ENCODE results near the gene OSBPL2. TPM values are rescaled to one million over a fixed set of nuclear protein-coding genes. Genes with fewer than 3 reads are reported as not detected.

The OSBPL2 gene
- total and polyA plus RNA-seq, 2 donors (not counting 1 experiment from before 2014, with no cell fraction given) = 28.1 to 74.3 TPM

DNA sequence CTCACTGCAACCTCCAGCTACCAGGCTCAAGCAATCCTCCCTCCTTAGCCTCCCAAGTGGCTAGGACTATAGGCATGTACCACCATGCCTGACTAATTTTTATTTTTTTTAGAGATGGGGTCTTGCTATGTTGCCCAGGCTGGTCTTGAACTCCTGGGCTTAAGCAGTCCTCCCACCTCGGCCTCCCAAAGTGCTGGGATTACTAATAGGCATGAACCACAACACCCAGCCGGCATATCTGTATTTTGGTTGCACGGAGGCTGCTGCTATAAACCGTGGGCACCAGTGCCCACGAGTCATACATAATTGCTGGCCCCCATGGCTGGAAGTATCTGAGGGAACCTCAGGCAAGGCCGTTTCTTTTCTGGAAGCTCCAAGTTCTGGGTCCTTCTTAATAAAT, 46.1 kb downstream of the OSBPL2 start:
- no peak overlapping the region for H3K27ac ChIP-seq (ENCODE audit: low read length in 2 of 2)
- intact Hi-C loops (cut with micrococcal nuclease) = no loop called here
- WGBS (ENCODE audit: insufficient coverage) = 92% methylated on average over 5 of the region's 6 CpGs
- no peak overlapping the region for H3K4me3 Mint-ChIP-seq
- H3K27ac Mint-ChIP-seq = no peak overlapping the region
- peaks cover 0 to 67% of the 10 kb centered on the region in 2 experiments for H3K36me3 ChIP-seq (replicated peaks in 1 of 2; ENCODE audit: control extremely low read depth in 1 of 2, control insufficient read depth in 1 of 2, extremely low read depth in 1 of 2, insufficient read depth in 2 of 2, low read length in 1 of 2)
- no peak overlapping the region for H3K4me2 ChIP-seq (replicated peaks; ENCODE audit: low read depth, low read length, poor library complexity, severe bottlenecking)
- H3K27me3 Mint-ChIP-seq = no peaks in the 10 kb centered on the region
- POLR2A ChIA-PET = no interaction called here
- H3K4me3 ChIP-seq (ENCODE audit: control extremely low read depth in 1 of 5, extremely low read depth in 1 of 5, insufficient read depth in 1 of 5, low read depth in 2 of 5, low read length in 4 of 5) = no peak overlapping the region
- no peaks in the 10 kb centered on the region for H3K9me3 Mint-ChIP-seq (ENCODE audit: insufficient read depth)
- H3K9ac ChIP-seq (ENCODE audit: low read length) = no peak overlapping the region
- no peaks in the 10 kb centered on the region for H3K27me3 ChIP-seq (replicated peaks in 1 of 4; ENCODE audit: control extremely low read depth in 1 of 4, control insufficient read depth in 3 of 4, insufficient read depth in 4 of 4, low read length in 3 of 4)
- no peaks in the 10 kb centered on the region for H3K4me1 ChIP-seq (ENCODE audit: control insufficient read depth in 2 of 2, insufficient read depth in 2 of 2, low read length in 2 of 2)
- H4K20me1 ChIP-seq (ENCODE audit: control insufficient read depth, insufficient read depth, low read length, poor library complexity, severe bottlenecking) = no peaks in the 10 kb centered on the region
- H3K9me3 ChIP-seq (ENCODE audit: control extremely low read depth in 1 of 3, control insufficient read depth in 2 of 3, insufficient read depth in 1 of 3, low read length in 2 of 3) = no peaks in the 10 kb centered on the region
- ATAC-seq (ENCODE audit: low read depth) = no peak
- TF ChIP-seq, protein P1, sequence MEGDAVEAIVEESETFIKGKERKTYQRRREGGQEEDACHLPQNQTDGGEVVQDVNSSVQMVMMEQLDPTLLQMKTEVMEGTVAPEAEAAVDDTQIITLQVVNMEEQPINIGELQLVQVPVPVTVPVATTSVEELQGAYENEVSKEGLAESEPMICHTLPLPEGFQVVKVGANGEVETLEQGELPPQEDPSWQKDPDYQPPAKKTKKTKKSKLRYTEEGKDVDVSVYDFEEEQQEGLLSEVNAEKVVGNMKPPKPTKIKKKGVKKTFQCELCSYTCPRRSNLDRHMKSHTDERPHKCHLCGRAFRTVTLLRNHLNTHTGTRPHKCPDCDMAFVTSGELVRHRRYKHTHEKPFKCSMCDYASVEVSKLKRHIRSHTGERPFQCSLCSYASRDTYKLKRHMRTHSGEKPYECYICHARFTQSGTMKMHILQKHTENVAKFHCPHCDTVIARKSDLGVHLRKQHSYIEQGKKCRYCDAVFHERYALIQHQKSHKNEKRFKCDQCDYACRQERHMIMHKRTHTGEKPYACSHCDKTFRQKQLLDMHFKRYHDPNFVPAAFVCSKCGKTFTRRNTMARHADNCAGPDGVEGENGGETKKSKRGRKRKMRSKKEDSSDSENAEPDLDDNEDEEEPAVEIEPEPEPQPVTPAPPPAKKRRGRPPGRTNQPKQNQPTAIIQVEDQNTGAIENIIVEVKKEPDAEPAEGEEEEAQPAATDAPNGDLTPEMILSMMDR (IDR thresholded peaks at IDR 0.05) = no peak
- TF ChIP-seq EZH2 (IDR thresholded peaks at IDR 0.05; ENCODE audit: borderline replicate concordance, insufficient read depth, low read depth, low read length, poor library complexity, severe bottlenecking) = no peak
- CTCF ChIA-PET = interaction anchor here (1.2 kb wide), 1 partner anchor 98 kb away, joined by 4 read pairs; no protein-coding TSS in a partner anchor
- no peaks in the 10 kb centered on the region for H3K79me2 ChIP-seq (ENCODE audit: control insufficient read depth, insufficient read depth, low read length)
- no peaks in the 10 kb centered on the region for H3K4me1 Mint-ChIP-seq
- H2AFZ ChIP-seq (ENCODE audit: insufficient read depth, low read depth, low read length, poor library complexity, severe bottlenecking) = no peak overlapping the region
- no peak for DNase-seq

DNA sequence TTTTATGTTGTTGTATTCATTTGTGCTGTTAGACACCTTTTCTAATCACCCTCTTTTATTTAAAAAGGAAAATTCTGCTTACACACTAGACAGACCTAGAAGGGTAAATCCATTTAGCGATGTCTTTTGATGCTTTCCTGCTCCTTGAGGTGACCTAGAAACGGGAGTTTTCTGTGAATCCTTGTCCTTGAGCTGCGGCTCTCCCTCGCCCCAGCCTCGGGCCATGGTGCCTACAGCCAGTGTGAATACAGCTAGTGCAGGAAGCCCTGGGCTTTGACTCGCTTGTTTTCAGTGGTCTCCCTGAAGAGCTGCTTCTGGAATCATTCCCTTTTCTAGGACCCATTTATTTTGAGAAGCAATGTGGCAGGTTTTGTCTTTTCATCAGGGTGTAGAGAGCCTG, 46.8 kb downstream of the OSBPL2 start:
- Histone ChIP-seq H3K27ac (ENCODE audit: low read length in 2 of 2) (no peak overlapping the region), H3K9me3 (ENCODE audit: control extremely low read depth in 1 of 3, control insufficient read depth in 2 of 3, insufficient read depth in 1 of 3, low read length in 2 of 3) (no peaks in the 10 kb centered on the region), H3K4me1 (ENCODE audit: control insufficient read depth in 2 of 2, insufficient read depth in 2 of 2, low read length in 2 of 2) (no peaks in the 10 kb centered on the region), H3K36me3 (replicated peaks in 1 of 2; ENCODE audit: control extremely low read depth in 1 of 2, control insufficient read depth in 1 of 2, extremely low read depth in 1 of 2, insufficient read depth in 2 of 2, low read length in 1 of 2) (peaks cover 0 to 65% of the 10 kb centered on the region in 2 experiments), H3K9ac (ENCODE audit: low read length) (no peak overlapping the region), H4K20me1 (ENCODE audit: control insufficient read depth, insufficient read depth, low read length, poor library complexity, severe bottlenecking) (no peaks in the 10 kb centered on the region), H3K4me2 (replicated peaks; ENCODE audit: low read depth, low read length, poor library complexity, severe bottlenecking) (no peak overlapping the region), H3K79me2 (ENCODE audit: control insufficient read depth, insufficient read depth, low read length) (no peaks in the 10 kb centered on the region), H3K4me3 (ENCODE audit: control extremely low read depth in 1 of 5, extremely low read depth in 1 of 5, insufficient read depth in 1 of 5, low read depth in 2 of 5, low read length in 4 of 5) (no peak overlapping the region), H3K27me3 (replicated peaks in 1 of 4; ENCODE audit: control extremely low read depth in 1 of 4, control insufficient read depth in 3 of 4, insufficient read depth in 4 of 4, low read length in 3 of 4) (no peaks in the 10 kb centered on the region), H2AFZ (ENCODE audit: insufficient read depth, low read depth, low read length, poor library complexity, severe bottlenecking) (no peak overlapping the region)
- intact Hi-C loops (cut with micrococcal nuclease) = no loop called here
- Mint-ChIP-seq H3K27ac (no peak overlapping the region), H3K4me1 (no peaks in the 10 kb centered on the region), H3K9me3 (ENCODE audit: insufficient read depth) (no peaks in the 10 kb centered on the region), H3K27me3 (no peaks in the 10 kb centered on the region), H3K4me3 (no peak overlapping the region)
- TF ChIP-seq, protein P1 (IDR thresholded peaks at IDR 0.05) = no peak
- TF ChIP-seq EZH2 (IDR thresholded peaks at IDR 0.05; ENCODE audit: borderline replicate concordance, insufficient read depth, low read depth, low read length, poor library complexity, severe bottlenecking) = no peak
- 98% methylated on average over 6 of the region's 6 CpGs for WGBS (ENCODE audit: insufficient coverage)
- DNase-seq (no peak), ATAC-seq (ENCODE audit: low read depth) (no peak)
- CTCF ChIA-PET = no interaction called here
- POLR2A ChIA-PET = no interaction called here
